Fibroblast of lung (primary cell): ENCODE results near the gene MYRFL.

Experiments
- CTCF ChIP-seq, 2 donors: IDR thresholded peaks in 1 of 2; conservative IDR thresholded peaks in 1 of 2; 1 replicate in 1 of 2; 2 replicates in 1 of 2; pipeline ENCODE4 v1.5.1; 2011 to 2012; ENCODE audit warnings: low read length in 2 of 2, control low read depth in 1 of 2, inconsistent platforms in 1 of 2, low read depth in 1 of 2, mild to moderate bottlenecking in 1 of 2
- EZH2 ChIP-seq: IDR thresholded peaks from 2 replicates; pipeline ENCODE4 v1.5.1; 2012; ENCODE audit warnings: low read length, control low read depth, mild to moderate bottlenecking; ENCODE audit errors: missing control alignments

- TF ChIP-seq CTCF (conservative IDR thresholded peaks at IDR 0.05 in 1 of 2, IDR thresholded peaks at IDR 0.05 in 1 of 2; ENCODE audit: low read depth in 1 of 2, low read length in 2 of 2) (no peak), EZH2 (no peak)
Observed at GRCh38 chr12:69918287-69918686, 93.3 kb downstream of the MYRFL start.
